A549 (cell line): ENCODE data around the gene DACT2. TPM values are rescaled to one million over a fixed set of nuclear protein-coding genes. Genes with fewer than 3 reads are reported as not detected.

Experiments
- ATAC-seq, 2 experiments: fragments of 200-7000 bp in 1 of 2; fragments of >200 bp in 1 of 2; cut with Nextera tagmentation in 1 of 2; cut with Tn5 transposase in 1 of 2; 3 replicates each; pipeline versions ENCODE4 v1.8.0 to v1.9.1; 2018 to 2020; ENCODE audit warnings: mild to moderate bottlenecking in 1 of 2, moderate library complexity in 1 of 2
- CTCF ChIA-PET: fragments of 300-600 bp; sonication (Branson Sonifier 250); formaldehyde crosslinking; extraction: SDS; loops from one replicate; lab custom pipeline; 2021; ENCODE audit warnings: antibody characterized with exemption, inconsistent platforms; lab: Yijun Ruan, JAX
- POLR2A ChIA-PET: fragments of 350-600 bp; formaldehyde crosslinking; extraction: SDS; loops from one replicate; lab custom pipeline; 2021; ENCODE audit warnings: antibody characterized with exemption, inconsistent platforms; lab: Yijun Ruan, JAX
- DNase-seq, 2 experiments: peaks; one replicate each; pipeline versions ENCODE4 v3.0.0 to v3.0.0-alpha.2; 2011 to 2016; ENCODE audit warnings: low read depth in 1 of 2, low spot score in 1 of 2
- FAIRE-seq: peaks from 2 replicates; lab custom pipeline; 2011; peaks lifted over from hg19 to GRCh38; lab: Jason Lieb, UNC
- H3K27ac ChIP-seq, 2 experiments: fragments of >200 bp; sonication (Bioruptor Twin); formaldehyde crosslinking; 3 replicates each; pipeline ENCODE4 v1.5.1; 2016 to 2017
- H3K4me1 ChIP-seq: fragments of >200 bp; sonication (Bioruptor Twin); formaldehyde crosslinking; 3 replicates; pipeline ENCODE4 v1.6.1; 2016
- H3K4me2 ChIP-seq: fragments of >200 bp; sonication (Bioruptor Twin); formaldehyde crosslinking; 3 replicates; pipeline ENCODE4 v1.6.1; 2016
- H3K4me3 ChIP-seq: fragments of >200 bp; sonication (Bioruptor Twin); formaldehyde crosslinking; 3 replicates; pipeline ENCODE4 v1.5.1; 2016
- H3K9me3 ChIP-seq: fragments of >200 bp; sonication (Bioruptor Twin); formaldehyde crosslinking; 3 replicates; pipeline ENCODE4 v1.6.1; 2016
- CBX8 ChIP-seq: fragments of 200-600 bp; sonication (generic); IDR thresholded peaks from 2 replicates; pipeline ENCODE4 v1.6.1; 2016
- EHMT2 ChIP-seq: fragments of 200-600 bp; sonication (generic); IDR thresholded peaks from 2 replicates; pipeline ENCODE4 v1.6.1; 2016; ENCODE audit warnings: antibody characterized with exemption, low read depth, mild to moderate bottlenecking, moderate library complexity
- FOXS1 ChIP-seq: fragments of 250-450 bp; sonication (Bioruptor Pico); IDR thresholded peaks from 2 replicates; pipeline ENCODE4 v1.5.0; 2020; ENCODE audit warnings: mild to moderate bottlenecking, moderate library complexity
- HEYL ChIP-seq: fragments of 250-450 bp; sonication (Bioruptor Pico); IDR thresholded peaks from 2 replicates; pipeline ENCODE4 v1.8.0; 2021; ENCODE audit warnings: mild to moderate bottlenecking, moderate library complexity
- KDM5A ChIP-seq: fragments of 200-600 bp; sonication (generic); IDR thresholded peaks from 2 replicates; pipeline ENCODE4 v1.6.1; 2016; ENCODE audit warnings: antibody characterized with exemption, mild to moderate bottlenecking
- MAFK ChIP-seq: fragments of 450-650 bp; IDR thresholded peaks from 2 replicates; pipeline ENCODE4 v1.6.1; 2014; ENCODE audit not compliant: partially characterized antibody
- MAZ ChIP-seq: fragments of 150-350 bp; IDR thresholded peaks from 2 replicates; pipeline ENCODE4 v1.6.1; 2014; ENCODE audit warnings: antibody characterized with exemption, low read depth, low read length, borderline replicate concordance
- NFE2L2 ChIP-seq: fragments of 150-350 bp; conservative IDR thresholded peaks from 2 replicates; pipeline ENCODE4 v1.6.1; 2014; ENCODE audit warnings: low read length
- RCOR1 ChIP-seq: fragments of 150-350 bp; IDR thresholded peaks from 2 replicates; pipeline ENCODE4 v1.6.1; 2014; ENCODE audit warnings: antibody characterized with exemption, low read length, low read depth
- RNF2 ChIP-seq: fragments of 200-600 bp; sonication (generic); IDR thresholded peaks from 2 replicates; pipeline ENCODE4 v1.6.1; 2016; ENCODE audit warnings: low read depth, mild to moderate bottlenecking, antibody characterized with exemption, moderate library complexity, borderline replicate concordance
- TP53 ChIP-seq: fragments of 250-450 bp; sonication (Bioruptor Pico); IDR thresholded peaks from 2 replicates; pipeline ENCODE4 v1.5.0; 2021; ENCODE audit warnings: mild to moderate bottlenecking, moderate library complexity
- ZNF302 ChIP-seq: fragments of 250-450 bp; sonication (Bioruptor Pico); IDR thresholded peaks from 2 replicates; pipeline ENCODE4 v1.9.0; 2021; ENCODE audit warnings: inconsistent platforms, mild to moderate bottlenecking, moderate library complexity
- WGBS: methylation state at CpG from one replicate; pipeline ENCODE4 v1.1.6; 2017; ENCODE audit errors: missing lambda C conversion rate; 5-methylcytosine and 5-hydroxymethylcytosine counted together
- polyA plus RNA-seq, 4 experiments: library from polyadenylated mRNA; depleted of rRNA in 3 of 4; stranded (reverse); fragments of >200 nt; fragmentation: RNase III in 1 of 4; extraction: RNeasy Plus Mini Kit Qiagen cat#74134 plus additional on column Dnase treatment in 1 of 4; gene quantifications; 2 replicates in 3 of 4; 3 replicates in 1 of 4; pipeline ENCODE4 v1.2.3, GENCODE V29; 2011 to 2017
- TF ChIP-seq, protein P1 (sequence below): IDR thresholded peaks from 2 replicates; pipeline ENCODE4 v1.6.1; 2012; ENCODE audit warnings: low read depth, borderline replicate concordance
- TF ChIP-seq, protein P2 (sequence below): fragments of 250-450 bp; sonication (Bioruptor Pico); IDR thresholded peaks from 2 replicates; pipeline ENCODE4 v1.5.0; 2020; ENCODE audit warnings: low read depth, mild to moderate bottlenecking, moderate library complexity
- TF ChIP-seq, protein P3 (sequence below): fragments of >200 bp; sonication (Bioruptor Twin); formaldehyde crosslinking; IDR thresholded peaks from 3 replicates; pipeline ENCODE4 v1.5.1; 2016
- TF ChIP-seq, protein P4 (sequence below): fragments of 450-650 bp; IDR thresholded peaks from 2 replicates; pipeline ENCODE4 v1.6.1; 2014; ENCODE audit warnings: antibody characterized with exemption
- TF ChIP-seq, protein P5 (sequence below): fragments of 200-600 bp; sonication (generic); IDR thresholded peaks from 2 replicates; pipeline ENCODE4 v1.6.1; 2016; ENCODE audit warnings: antibody characterized with exemption, mild to moderate bottlenecking, moderate library complexity

DACT2 gene
- polyA plus RNA-seq, 2 of the 4 experiments (the other 2 are of a cell fraction) = 0.63 to 1.5 TPM

DNA sequence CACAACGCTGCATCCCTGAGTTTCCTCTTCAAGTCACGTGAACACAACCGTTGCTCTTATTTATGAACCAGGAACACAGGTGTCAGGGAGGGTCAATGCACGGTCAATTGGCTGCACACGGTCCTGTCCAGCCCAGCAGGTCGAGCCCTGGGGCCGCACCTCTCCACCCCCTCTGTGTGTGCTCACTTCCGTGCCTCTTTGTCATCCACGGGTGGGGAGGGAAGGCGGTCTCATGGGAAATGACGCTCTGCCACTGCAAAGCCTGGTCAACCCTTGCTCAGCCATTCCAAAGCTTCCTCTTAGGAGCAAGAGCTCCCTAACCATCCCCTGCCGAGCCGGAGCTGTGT is 38.7 kb downstream of the DACT2 start:
- ChIA-PET CTCF (no interaction called here), POLR2A (no interaction called here)
- no peak overlapping the region for H3K4me2 ChIP-seq
- FAIRE-seq = no peak
- TF ChIP-seq, protein P1, sequence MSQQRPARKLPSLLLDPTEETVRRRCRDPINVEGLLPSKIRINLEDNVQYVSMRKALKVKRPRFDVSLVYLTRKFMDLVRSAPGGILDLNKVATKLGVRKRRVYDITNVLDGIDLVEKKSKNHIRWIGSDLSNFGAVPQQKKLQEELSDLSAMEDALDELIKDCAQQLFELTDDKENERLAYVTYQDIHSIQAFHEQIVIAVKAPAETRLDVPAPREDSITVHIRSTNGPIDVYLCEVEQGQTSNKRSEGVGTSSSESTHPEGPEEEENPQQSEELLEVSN = no peak
- TF ChIP-seq, protein P2, sequence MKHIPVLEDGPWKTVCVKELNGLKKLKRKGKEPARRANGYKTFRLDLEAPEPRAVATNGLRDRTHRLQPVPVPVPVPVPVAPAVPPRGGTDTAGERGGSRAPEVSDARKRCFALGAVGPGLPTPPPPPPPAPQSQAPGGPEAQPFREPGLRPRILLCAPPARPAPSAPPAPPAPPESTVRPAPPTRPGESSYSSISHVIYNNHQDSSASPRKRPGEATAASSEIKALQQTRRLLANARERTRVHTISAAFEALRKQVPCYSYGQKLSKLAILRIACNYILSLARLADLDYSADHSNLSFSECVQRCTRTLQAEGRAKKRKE = no peak
- TF ChIP-seq, protein P3, sequence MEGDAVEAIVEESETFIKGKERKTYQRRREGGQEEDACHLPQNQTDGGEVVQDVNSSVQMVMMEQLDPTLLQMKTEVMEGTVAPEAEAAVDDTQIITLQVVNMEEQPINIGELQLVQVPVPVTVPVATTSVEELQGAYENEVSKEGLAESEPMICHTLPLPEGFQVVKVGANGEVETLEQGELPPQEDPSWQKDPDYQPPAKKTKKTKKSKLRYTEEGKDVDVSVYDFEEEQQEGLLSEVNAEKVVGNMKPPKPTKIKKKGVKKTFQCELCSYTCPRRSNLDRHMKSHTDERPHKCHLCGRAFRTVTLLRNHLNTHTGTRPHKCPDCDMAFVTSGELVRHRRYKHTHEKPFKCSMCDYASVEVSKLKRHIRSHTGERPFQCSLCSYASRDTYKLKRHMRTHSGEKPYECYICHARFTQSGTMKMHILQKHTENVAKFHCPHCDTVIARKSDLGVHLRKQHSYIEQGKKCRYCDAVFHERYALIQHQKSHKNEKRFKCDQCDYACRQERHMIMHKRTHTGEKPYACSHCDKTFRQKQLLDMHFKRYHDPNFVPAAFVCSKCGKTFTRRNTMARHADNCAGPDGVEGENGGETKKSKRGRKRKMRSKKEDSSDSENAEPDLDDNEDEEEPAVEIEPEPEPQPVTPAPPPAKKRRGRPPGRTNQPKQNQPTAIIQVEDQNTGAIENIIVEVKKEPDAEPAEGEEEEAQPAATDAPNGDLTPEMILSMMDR = no peak
- TF ChIP-seq, protein P4, sequence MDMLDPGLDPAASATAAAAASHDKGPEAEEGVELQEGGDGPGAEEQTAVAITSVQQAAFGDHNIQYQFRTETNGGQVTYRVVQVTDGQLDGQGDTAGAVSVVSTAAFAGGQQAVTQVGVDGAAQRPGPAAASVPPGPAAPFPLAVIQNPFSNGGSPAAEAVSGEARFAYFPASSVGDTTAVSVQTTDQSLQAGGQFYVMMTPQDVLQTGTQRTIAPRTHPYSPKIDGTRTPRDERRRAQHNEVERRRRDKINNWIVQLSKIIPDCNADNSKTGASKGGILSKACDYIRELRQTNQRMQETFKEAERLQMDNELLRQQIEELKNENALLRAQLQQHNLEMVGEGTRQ = no peak
- TF ChIP-seq MAZ = no peak
- no peak for TF ChIP-seq NFE2L2
- no peak for TF ChIP-seq KDM5A
- no peak for TF ChIP-seq RNF2
- TF ChIP-seq RCOR1 = no peak
- H3K9me3 ChIP-seq = no peaks in the 10 kb centered on the region
- H3K4me3 ChIP-seq = no peak overlapping the region
- H3K4me1 ChIP-seq = no peaks in the 10 kb centered on the region
- no peak overlapping the region for H3K27ac ChIP-seq
- DNase-seq = no peak
- no peak for ATAC-seq
- WGBS = 80% methylated on average over 9 of the region's 13 CpGs

DNA sequence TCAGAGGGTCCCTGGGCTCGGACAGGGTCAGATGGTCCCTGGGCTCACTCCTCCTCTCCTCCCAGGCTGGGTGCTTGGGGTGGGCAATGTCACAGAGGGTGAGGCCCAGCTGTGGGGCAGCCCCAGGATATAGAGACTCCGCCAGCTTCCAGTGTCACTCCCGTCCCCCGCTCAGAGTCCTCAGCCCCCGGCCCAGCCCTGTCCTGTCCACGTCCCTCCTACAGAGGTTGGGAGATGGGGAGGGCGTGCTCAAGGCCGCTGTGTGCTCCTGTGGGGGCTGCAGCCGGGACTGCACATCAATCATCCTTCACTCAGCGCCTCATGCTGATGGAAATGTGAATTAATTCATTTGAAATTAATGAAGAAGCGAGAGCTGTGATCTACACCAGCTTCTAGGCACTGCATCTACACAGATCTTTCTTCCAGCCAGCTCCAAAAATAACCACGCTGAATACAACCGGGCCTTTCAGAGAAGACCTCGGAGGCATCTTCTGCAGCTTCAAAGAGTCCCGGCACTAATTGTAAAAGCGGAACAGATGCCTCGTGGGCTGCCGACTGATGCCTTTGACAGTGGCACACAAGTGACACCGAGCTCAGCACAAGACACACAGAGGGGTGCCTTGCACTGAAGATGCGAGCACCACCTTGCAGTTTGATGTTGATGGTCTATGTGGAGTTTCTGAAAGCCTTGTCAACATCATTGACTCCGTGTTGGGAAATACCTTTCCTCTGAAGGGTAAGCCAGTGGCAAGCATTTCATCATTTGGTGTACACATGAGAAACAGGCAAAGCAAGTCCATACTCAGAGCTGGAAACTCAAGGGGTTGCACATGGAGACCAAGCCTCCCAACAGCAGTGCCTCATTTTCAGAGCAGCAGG is 39.3 kb downstream of the DACT2 start:
- POLR2A ChIA-PET = no interaction called here
- Histone ChIP-seq H3K4me2 (no peak overlapping the region), H3K9me3 (no peaks in the 10 kb centered on the region), H3K4me3 (no peak overlapping the region), H3K4me1 (peaks cover 1% of the 10 kb centered on the region), H3K27ac (no peak overlapping the region)
- TF ChIP-seq HEYL (CRISPR knock-in tag) = no peak
- TF ChIP-seq NFE2L2 = no peak
- no peak for TF ChIP-seq EHMT2
- TF ChIP-seq TP53 (CRISPR knock-in tag) = no peak
- TF ChIP-seq CBX8 = no peak
- TF ChIP-seq ZNF302 (CRISPR knock-in tag) = no peak
- DNase-seq (no peak), ATAC-seq (no peak), FAIRE-seq (no peak)
- WGBS = 83% methylated on average over 18 of the region's 21 CpGs
- CTCF ChIA-PET = no interaction called here

DNA sequence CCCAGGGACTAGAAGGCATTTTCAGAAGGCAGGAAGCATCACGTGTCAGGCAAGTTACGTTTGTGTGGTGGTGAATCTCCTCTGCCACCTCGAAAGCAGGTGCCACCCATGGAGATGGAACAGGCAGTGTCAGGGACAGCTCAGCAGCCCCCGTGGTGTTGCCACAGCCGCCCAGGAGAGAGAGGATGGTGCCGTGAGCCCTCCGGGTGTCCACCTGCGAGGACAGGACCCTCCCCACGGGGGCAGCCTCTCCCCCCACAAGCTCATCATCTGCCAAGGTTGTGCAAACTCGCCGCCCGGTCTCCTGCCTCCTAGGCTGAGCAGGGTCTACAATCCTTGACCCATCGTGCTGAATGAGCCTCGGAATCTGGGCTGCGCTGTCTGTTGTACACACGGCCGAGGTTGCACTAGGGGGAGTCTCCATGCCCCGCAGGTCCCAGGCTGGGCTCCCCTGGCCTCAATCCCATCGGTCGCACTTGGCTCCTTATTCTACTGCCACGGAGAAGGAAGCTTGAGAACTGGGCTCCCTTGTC is 40.1 kb downstream of the DACT2 start:
- Histone ChIP-seq H3K4me2 (no peak overlapping the region), H3K27ac (no peak overlapping the region), H3K9me3 (no peaks in the 10 kb centered on the region)
- POLR2A ChIA-PET = no interaction called here
- no peak for FAIRE-seq
- WGBS = 20% methylated on average over 1 of the region's 21 CpGs
- no peak for ATAC-seq
- TF ChIP-seq, protein P3 = no peak
- TF ChIP-seq, protein P4 = no peak
- no peak for TF ChIP-seq MAFK
- TF ChIP-seq MAZ = no peak
- no peak for TF ChIP-seq KDM5A
- TF ChIP-seq, protein P5, sequence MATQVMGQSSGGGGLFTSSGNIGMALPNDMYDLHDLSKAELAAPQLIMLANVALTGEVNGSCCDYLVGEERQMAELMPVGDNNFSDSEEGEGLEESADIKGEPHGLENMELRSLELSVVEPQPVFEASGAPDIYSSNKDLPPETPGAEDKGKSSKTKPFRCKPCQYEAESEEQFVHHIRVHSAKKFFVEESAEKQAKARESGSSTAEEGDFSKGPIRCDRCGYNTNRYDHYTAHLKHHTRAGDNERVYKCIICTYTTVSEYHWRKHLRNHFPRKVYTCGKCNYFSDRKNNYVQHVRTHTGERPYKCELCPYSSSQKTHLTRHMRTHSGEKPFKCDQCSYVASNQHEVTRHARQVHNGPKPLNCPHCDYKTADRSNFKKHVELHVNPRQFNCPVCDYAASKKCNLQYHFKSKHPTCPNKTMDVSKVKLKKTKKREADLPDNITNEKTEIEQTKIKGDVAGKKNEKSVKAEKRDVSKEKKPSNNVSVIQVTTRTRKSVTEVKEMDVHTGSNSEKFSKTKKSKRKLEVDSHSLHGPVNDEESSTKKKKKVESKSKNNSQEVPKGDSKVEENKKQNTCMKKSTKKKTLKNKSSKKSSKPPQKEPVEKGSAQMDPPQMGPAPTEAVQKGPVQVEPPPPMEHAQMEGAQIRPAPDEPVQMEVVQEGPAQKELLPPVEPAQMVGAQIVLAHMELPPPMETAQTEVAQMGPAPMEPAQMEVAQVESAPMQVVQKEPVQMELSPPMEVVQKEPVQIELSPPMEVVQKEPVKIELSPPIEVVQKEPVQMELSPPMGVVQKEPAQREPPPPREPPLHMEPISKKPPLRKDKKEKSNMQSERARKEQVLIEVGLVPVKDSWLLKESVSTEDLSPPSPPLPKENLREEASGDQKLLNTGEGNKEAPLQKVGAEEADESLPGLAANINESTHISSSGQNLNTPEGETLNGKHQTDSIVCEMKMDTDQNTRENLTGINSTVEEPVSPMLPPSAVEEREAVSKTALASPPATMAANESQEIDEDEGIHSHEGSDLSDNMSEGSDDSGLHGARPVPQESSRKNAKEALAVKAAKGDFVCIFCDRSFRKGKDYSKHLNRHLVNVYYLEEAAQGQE = no peak
- TF ChIP-seq NFE2L2 = no peak
- TF ChIP-seq FOXS1 (CRISPR knock-in tag) = no peak
- no peak for TF ChIP-seq TP53 (CRISPR knock-in tag)
- TF ChIP-seq, all 56 proteins: peak for 0
- Histone ChIP-seq H3K4me3 (no peak overlapping the region), H3K4me1 (peaks cover 9% of the 10 kb centered on the region)
- CTCF ChIA-PET = no interaction called here
- DNase-seq = no peak
